ENCODE data around the gene IMMP1L.

The IMMP1L gene

GRCh38 chr11:31478223-31478590 lies 31.2 kb downstream of the IMMP1L start:
- in situ Hi-C loops (cut with MboI; ENCODE audit: low pct_unique_long_range_greater_than_20kb, low sequenced_read_pairs) = no loop called here
- no peak for DNase-seq

- in situ Hi-C loops (cut with MboI; ENCODE audit: low pct_unique_long_range_greater_than_20kb, low sequenced_read_pairs) = no loop called here
- no peak for DNase-seq
These were observed 31.7 kb downstream of the IMMP1L start for GRCh38 chr11:31477528-31478222.

- in situ Hi-C loops (cut with MboI; ENCODE audit: low pct_unique_long_range_greater_than_20kb, low sequenced_read_pairs) = no loop called here
- DNase-seq = no peak
These were observed 35.3 kb downstream of the IMMP1L start for GRCh38 chr11:31474083-31474482.

- DNase-seq = no peak
- in situ Hi-C loops (cut with MboI; ENCODE audit: low pct_unique_long_range_greater_than_20kb, low sequenced_read_pairs) = no loop called here
These were observed 45.0 kb downstream of the IMMP1L start for GRCh38 chr11:31464436-31464835.

GRCh38 chr11:31455177-31455576 lies 54.2 kb downstream of the IMMP1L start:
- DNase-seq = no peak
- in situ Hi-C loops (cut with MboI; ENCODE audit: low pct_unique_long_range_greater_than_20kb, low sequenced_read_pairs) = no loop called here

- in situ Hi-C loops (cut with MboI; ENCODE audit: low pct_unique_long_range_greater_than_20kb, low sequenced_read_pairs) = no loop called here
- no peak for DNase-seq
These were observed 58.6 kb downstream of the IMMP1L start for GRCh38 chr11:31450841-31451240.

- in situ Hi-C loops (cut with MboI; ENCODE audit: low pct_unique_long_range_greater_than_20kb, low sequenced_read_pairs) = no loop called here
- DNase-seq = no peak
These were observed 60.4 kb downstream of the IMMP1L start for GRCh38 chr11:31449040-31449439.

GRCh38 chr11:31445621-31446020 lies 63.8 kb downstream of the IMMP1L start:
- in situ Hi-C loops (cut with MboI; ENCODE audit: low pct_unique_long_range_greater_than_20kb, low sequenced_read_pairs) = no loop called here
- DNase-seq = no peak

GRCh38 chr11:31443802-31444201 lies 65.6 kb downstream of the IMMP1L start:
- in situ Hi-C loops (cut with MboI; ENCODE audit: low pct_unique_long_range_greater_than_20kb, low sequenced_read_pairs) = no loop called here

GRCh38 chr11:31442086-31442485 lies 67.3 kb downstream of the IMMP1L start:
- in situ Hi-C loops (cut with MboI; ENCODE audit: low pct_unique_long_range_greater_than_20kb, low sequenced_read_pairs) = no loop called here
- DNase-seq = no peak

More at GRCh38 chr11:31443802-31444201, 65.6 kb downstream of the IMMP1L start:
- DNase-seq = no peak

- DNase-seq = no peak
- in situ Hi-C loops (cut with MboI; ENCODE audit: low pct_unique_long_range_greater_than_20kb, low sequenced_read_pairs) = no loop called here
These were observed 68.1 kb downstream of the IMMP1L start for GRCh38 chr11:31441296-31441695.

GRCh38 chr11:31437742-31438435 lies 71.5 kb downstream of the IMMP1L start:
- in situ Hi-C loops (cut with MboI; ENCODE audit: low pct_unique_long_range_greater_than_20kb, low sequenced_read_pairs) = no loop called here
- no peak for DNase-seq

- DNase-seq = no peak
- in situ Hi-C loops (cut with MboI; ENCODE audit: low pct_unique_long_range_greater_than_20kb, low sequenced_read_pairs) = no loop called here
These were observed 75.6 kb downstream of the IMMP1L start for GRCh38 chr11:31433851-31434250.

GRCh38 chr11:31424652-31425051 lies 84.8 kb downstream of the IMMP1L start:
- in situ Hi-C loops (cut with MboI; ENCODE audit: low pct_unique_long_range_greater_than_20kb, low sequenced_read_pairs) = no loop called here
- DNase-seq = no peak

- in situ Hi-C loops (cut with MboI; ENCODE audit: low pct_unique_long_range_greater_than_20kb, low sequenced_read_pairs) = no loop called here
These were observed 86.7 kb downstream of the IMMP1L start for GRCh38 chr11:31422703-31423102.

GRCh38 chr11:31421820-31422219 lies 87.6 kb downstream of the IMMP1L start:
- DNase-seq = no peak
- in situ Hi-C loops (cut with MboI; ENCODE audit: low pct_unique_long_range_greater_than_20kb, low sequenced_read_pairs) = no loop called here

More at GRCh38 chr11:31422703-31423102, 86.7 kb downstream of the IMMP1L start:
- no peak for DNase-seq

- in situ Hi-C loops (cut with MboI; ENCODE audit: low pct_unique_long_range_greater_than_20kb, low sequenced_read_pairs) = no loop called here
- peak; percentile 3 for DNase-seq
These were observed 89.8 kb downstream of the IMMP1L start for GRCh38 chr11:31419669-31420068.

- DNase-seq = peak; percentile 40
- in situ Hi-C loops (cut with MboI; ENCODE audit: low pct_unique_long_range_greater_than_20kb, low sequenced_read_pairs) = no loop called here
These were observed 90.3 kb downstream of the IMMP1L start for GRCh38 chr11:31419138-31419537.

- DNase-seq = no peak
- in situ Hi-C loops (cut with MboI; ENCODE audit: low pct_unique_long_range_greater_than_20kb, low sequenced_read_pairs) = no loop called here
These were observed 91.6 kb downstream of the IMMP1L start for GRCh38 chr11:31417816-31418215.

GRCh38 chr11:31417357-31417756 lies 92.1 kb downstream of the IMMP1L start:
- in situ Hi-C loops (cut with MboI; ENCODE audit: low pct_unique_long_range_greater_than_20kb, low sequenced_read_pairs) = no loop called here
- DNase-seq = no peak

GRCh38 chr11:31415435-31415834 lies 94.0 kb downstream of the IMMP1L start:
- DNase-seq = no peak
- in situ Hi-C loops (cut with MboI; ENCODE audit: low pct_unique_long_range_greater_than_20kb, low sequenced_read_pairs) = no loop called here
